Glomerular visceral epithelial cell (primary cell): ENCODE data around the gene GPS1.

ENCODE experiments used
- DNase-seq: peaks from one replicate; pipeline ENCODE4 v3.0.0-alpha.2; 2016; ENCODE audit errors: extremely low spot score

GPS1 gene

GRCh38 chr17:82090549-82091263 is 39.0 kb downstream of the GPS1 start:
- no peak for DNase-seq

DNA sequence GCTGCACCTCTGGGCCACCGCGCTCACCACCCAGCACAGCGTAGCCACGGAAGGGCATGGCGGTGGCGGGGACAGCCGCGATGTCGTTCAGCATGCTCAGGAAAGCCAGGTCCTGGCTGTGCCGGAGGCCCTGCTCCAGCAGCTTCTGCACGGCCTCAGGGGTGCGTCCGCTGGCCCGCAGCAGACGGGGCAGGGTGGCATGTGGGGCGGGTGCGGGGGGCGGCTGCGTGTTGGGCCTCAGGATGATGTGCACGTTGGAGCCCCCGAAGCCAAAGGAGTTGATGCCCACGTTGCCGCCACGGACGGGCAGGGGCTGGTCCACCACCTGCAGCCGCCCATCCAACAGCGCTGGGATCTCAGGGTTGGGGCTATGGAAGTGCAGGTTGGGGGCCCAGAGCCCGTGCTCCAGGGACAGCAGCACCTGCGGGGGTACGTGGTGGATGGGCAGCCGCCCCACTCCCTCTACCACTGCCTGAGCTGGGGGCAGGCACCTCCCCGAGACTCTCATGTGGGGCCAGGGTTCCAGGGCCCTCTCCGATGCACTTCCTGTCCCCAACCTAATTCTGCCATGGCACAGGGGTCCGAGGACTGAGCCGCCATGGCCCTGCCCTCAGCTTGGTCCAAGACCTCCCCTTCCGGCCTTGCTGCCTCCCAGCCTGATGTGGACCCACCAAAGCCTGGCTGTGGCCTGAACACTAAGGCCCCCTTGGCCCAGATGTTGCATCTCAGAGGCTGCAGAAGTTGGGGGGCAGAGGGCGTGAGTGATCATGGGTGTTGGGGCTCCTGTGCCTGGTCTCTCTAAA is 39.8 kb downstream of the GPS1 start:
- no peak for DNase-seq

GRCh38 chr17:82092094-82092586 is 40.4 kb downstream of the GPS1 start:
- DNase-seq, result no peak

- DNase-seq, result no peak
Measured at GRCh38 chr17:82092628-82092994, 40.9 kb downstream of the GPS1 start.

DNA sequence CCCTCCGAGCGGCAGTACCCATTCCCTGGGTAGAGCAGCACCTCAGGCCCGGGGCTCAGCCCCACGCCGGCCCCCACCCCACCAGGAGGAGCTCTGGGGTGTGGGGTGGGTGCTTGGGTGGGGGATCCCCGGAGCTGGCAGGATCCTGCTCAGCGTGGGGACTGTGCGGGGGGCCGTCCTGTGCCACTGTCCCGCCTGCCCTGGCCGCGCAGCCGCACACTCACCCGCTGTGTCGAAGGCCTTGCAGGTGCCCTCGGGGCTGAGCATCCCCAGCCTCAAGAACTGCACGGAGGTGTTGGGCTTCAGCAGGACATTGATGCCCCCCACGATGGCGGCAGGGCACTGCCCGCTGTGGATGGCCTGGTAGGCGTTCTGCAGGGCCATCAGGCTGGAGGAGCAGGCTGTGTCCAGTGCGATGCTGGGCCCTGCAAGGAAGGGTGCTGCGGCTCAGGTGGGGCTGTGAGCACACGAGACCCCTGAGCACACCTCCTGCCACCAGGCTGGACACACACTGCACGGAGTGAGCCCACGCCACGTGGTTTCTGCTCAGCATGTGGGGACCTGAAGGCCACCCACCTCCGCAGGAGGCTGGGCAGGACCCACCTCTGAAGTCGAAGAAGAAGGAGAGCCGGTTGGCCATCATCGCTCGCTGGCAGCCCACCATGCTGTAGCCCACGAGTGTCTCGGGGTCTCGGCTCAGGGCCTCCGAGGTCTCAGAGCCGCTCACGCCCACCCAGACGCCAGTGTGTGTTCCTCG is 41.5 kb downstream of the GPS1 start:
- no peak for DNase-seq

DNA sequence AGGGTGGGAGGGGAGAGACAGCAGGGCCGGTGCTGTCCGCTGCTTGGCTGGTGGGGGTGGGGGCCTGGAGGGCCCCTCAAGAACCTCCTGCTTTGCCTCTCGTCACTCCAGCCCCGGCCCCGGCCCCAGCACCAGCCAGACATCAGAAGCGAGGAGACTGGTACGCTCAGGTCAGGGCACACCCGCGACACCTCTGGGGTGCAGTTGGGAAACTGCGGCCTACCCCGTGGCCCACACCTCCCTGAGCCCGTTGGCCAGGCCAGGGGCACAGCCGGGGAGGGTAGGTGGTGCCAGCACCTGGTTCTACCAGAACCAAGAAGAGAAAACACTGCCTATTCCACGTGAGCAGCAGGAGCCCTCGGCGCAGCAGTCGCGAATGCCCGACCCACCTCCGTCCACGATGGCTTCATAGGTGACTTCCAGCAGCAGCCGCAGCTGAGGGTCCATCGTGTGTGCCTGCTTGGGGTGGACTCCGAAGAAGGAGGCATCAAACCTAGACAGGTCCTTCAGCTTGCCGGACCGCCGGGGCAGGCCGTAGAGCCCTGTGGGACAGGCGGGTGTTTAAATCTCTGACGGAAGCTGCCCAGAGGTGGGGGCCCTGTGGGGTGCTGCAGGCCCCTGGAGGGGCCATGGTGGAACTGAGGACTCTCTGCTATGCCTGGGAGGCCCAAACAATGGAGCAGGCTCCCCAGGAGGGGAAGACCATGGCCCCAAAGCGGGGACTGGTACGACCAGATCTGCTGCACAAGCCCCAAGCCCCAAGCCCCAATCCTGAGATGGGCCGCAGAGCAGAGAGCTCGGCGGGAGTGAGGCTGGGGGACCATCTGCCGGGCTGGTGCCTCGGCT is 43.5 kb downstream of the GPS1 start:
- DNase-seq, result no peak

- no peak for DNase-seq
Measured at GRCh38 chr17:82095777-82096708, 44.3 kb downstream of the GPS1 start.

DNA sequence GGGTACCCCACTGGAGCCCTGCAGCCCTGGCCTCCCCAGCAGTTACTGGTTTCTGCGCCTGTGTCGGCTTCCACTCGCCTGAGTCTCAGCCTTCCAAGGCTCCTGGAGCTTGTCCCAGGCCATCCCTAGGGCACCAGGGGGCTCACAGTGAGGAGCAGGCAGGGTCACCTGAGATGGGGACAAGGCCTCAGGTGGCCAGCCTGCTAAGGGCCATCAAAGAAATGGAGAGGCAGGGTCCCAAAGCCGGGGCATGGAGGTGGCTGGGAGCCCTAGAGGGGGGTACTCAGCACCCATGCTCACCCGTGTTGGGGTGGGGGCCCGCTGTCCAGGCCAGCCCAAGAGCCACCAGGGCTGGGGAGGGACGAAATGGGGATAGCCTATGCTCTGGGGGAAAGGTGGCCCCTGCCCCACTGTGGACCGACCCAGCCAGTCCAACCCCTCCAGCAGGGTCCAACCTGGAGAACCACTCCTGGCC is 45.0 kb downstream of the GPS1 start:
- no peak for DNase-seq

DNA sequence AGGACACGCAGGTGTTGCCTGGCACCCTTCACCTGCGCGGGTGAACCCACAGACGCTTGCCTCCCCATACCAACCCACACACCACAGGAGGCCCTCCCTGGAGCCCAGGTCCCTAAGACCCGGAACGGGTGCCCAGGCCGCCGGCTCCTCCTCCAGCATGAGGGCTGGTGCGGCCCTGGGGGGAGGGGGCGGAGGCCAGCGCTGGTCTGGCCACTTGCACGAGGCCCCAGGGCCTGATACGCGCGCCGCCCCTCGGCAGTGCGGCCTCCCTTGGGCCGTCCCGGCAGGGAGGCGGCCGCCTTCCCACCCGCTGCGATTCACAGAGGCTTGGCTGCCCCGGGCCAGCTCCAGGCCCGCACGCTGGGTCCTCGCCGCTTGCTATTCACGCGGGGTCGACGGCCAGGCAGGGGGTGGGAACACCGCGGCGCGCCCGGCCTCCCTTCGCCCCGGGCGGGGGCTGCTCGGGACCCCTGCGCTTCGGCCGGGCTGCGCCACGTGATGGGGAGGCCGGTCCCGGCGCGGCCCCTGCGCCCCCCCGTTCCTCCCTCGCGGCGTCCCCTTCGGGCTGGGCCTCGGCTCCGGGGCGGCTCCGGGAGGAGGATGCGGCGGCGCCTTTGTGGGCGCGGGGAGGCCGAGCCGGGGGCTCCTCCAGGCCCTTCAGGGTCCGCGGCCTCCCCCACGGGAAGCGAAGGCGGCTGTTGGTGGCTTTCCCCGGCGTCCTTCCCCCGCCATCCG is 45.7 kb downstream of the GPS1 start:
- peak; percentile 62 for DNase-seq

DNA sequence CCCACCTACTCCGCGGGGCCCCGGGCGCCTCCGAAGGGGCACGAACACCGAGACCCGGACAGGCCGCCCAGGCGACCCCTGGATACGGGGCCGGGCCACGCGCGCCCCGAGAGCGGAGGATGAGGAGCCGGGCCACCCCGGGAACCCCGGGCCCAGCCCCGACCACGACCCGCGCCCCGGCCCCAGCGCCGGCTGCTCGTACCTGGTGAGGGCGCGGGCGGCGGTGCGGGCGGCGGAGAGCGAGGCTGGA is 46.1 kb downstream of the GPS1 start:
- no peak for DNase-seq

DNA sequence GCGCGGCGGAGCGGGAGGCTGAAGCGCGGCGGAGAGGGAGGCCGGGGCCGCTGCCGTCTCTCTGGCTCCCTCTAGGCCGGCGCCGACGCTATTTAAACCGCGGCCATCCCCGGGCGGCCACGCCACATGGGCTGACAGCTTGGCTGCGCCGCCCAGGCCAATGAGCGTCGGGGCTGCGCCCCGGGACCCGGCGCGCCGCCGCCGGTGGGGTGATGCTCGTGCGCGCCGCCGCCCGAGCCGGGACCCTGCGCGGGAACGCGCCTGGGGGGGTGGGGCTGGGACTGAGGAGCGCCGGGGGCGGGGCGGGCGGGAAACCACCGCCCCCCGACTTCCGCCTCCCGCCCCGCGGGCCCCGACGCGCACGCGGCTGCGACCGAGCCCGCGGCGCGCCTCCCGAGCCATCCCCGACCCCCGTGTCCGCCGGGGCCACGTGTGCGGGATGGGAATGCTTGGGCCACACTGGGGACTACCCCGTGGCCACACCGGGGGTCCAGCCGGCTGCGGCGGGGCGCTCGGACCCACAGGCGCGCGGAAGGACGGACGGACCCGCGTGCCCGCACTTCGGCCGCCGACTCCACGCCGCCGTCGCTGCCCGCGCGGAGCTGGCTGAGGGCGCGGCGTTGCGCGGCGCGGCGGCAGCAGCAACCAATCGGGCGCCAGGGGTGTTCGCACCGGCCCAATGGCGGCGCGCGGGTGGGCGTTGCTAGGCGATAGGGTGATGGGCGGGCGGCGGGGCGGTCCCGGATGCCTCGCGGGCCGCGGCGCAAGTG is 46.7 kb downstream of the GPS1 start, which contains the start of gene FASN:
TSS of gene FASN (minus strand) at position 68 of the 770 bp plus-strand sequence. CDS start 1,791 bp downstream, outside the sequence.
- DNase-seq, result peak; percentile 97

DNA sequence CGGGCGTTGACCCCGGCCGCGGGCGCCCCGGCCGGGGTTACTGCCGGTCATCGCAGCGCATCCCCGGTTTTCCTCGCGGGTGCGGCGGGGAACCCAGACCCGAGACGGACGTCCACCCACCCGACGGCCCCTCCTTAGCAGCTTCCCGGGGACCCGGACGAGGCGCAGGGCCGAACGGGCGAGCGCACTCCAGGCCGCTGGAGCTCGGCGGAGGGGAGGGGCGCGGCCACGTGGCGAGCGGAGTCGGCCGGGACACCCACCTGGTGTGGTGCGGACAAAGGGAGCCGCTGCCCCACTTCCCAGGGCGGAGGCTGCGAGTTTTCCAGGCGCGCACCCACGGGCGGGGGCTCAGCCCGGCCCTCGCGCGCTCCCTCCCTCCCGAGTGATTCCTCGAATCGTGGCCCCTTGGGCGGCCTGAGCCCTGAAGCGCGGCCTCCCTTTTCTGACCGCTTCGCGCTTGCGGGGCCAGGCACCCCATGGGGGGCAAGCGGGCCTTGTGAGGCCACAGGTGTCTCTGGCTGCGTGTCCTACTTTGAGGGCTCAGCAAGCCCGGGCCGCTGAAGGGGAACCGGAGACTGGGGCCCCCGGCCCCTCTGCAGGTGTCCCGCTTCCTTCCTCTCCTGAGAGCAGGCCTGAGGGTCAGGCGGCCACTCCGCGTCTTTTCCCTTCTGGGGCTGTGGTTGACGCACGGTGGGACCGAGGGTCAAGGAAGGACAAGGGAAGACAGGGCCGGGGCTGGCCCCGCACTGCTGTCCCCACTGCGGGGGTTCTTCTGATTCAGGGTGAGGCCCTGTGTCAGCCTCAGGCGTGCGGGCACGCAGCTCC is 47.5 kb downstream of the GPS1 start:
- DNase-seq, result no peak

DNA sequence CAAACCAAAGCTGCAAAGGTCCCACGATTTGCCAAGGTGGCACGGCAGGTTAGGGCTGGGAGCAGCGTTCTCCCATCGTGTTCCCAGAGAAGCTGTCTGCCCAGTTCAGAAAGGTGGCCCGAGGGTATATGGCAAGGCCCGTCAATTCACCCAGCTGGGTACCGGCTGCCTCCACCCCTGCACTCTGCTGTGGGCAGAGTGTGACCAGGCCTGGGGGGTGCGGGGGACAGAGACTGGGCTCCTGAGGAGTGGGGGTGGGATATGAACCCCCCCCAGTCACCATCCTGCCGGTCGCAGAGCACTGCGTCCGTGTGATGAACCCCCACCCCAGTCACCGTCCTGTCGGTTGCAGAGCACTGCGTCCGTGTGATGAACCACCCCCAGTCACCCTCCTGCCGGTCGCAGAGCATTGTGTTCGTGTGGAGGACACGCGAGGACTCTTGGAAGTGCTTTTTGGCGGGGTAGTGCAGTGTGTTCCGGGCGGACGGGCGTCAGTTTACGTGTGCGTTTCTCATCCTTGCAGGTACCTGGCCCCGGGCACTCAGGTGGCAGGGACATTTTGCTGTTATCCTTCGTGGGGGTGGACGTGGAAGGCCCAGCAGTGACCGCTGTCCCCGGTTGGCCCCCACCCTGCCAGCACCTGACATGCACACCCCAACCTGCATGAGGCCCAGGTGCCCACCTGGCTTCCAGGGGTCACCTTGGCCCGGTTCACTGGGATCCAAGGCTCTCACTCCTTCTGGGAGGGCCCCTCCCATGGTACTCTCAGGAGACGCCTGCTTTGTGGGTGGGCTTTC is 49.0 kb downstream of the GPS1 start:
- DNase-seq, result no peak

GRCh38 chr17:82101301-82101715 is 49.6 kb downstream of the GPS1 start:
- no peak for DNase-seq

DNA sequence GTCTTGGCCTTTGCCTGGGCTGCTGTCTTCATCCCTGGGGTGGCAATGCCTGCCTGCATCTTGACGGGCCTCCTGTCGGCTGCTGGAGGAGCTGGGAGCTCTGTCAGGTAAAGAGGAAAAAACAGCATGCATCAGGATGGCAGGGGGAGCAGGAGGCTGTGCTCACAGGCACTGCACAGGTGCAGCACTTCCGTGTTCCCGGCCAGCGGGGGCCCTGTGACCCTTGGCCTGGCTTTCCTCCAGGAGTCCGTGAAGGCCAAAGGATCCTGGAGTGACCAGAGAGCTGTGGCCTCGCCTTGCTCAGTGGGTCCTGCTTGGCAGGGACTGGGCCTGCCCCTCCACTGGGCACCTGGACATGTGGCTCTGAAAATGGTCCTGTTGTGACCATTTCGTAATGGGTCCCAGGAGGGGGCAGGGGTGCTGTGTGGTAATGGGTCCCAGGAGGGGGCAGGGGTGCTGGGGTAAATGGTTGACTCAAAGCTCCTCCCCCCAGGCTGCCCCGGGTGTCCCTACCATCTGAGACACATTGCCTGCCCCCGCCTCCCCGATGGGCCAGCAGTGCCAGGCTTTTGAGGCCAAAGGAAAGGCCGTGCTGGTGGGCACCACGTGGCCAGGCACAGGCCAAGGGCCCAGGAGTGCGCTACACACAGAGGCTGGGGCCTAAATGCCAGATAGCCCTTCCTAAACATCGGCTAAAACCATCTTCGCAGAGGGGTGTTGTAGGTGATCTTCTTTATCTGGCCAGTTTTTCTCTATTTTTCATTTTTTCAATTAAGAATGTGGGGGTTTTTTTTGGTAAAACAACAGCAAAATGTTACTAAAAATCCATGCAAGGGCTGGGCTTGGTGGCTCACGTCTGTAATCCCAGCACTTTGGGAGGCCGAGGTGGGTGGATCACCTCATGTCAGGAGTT is 50.3 kb downstream of the GPS1 start:
- DNase-seq, result no peak
